OCI-LY1 (cell line): Measurements from ENCODE around the gene ARL6IP4.

Experiments used
- H2AFZ ChIP-seq: fragments of 200-600 bp; sonication (generic), shearing (Covaris generic); 2 replicates; pipeline ENCODE4 v1.6.0; 2014; ENCODE audit warnings: antibody characterized with exemption, mild to moderate bottlenecking, low read length
- H3F3A ChIP-seq: fragments of 200-600 bp; sonication (generic), shearing (Covaris generic); 2 replicates; pipeline ENCODE4 v1.6.0; 2014; ENCODE audit warnings: mild to moderate bottlenecking, antibody characterized with exemption, low read length, moderate library complexity; ENCODE audit not compliant: insufficient read depth
- H3K27ac ChIP-seq: fragments of 200-600 bp; sonication (generic); 2 replicates; pipeline ENCODE4 v1.5.1; 2014; ENCODE audit warnings: low read length, mixed run types, mild to moderate bottlenecking, low read depth; ENCODE audit not compliant: poor library complexity, severe bottlenecking
- H3K27me3 ChIP-seq: fragments of 200-600 bp; sonication (generic); 2 replicates; pipeline ENCODE4 v1.6.0; 2014; ENCODE audit warnings: antibody characterized with exemption, mild to moderate bottlenecking, low read length, moderate library complexity; ENCODE audit not compliant: insufficient read depth
- H3K36me3 ChIP-seq: fragments of 200-600 bp; sonication (generic); 2 replicates; pipeline ENCODE4 v1.6.1; 2014; ENCODE audit warnings: mild to moderate bottlenecking, antibody characterized with exemption, low read length, moderate library complexity, mixed read lengths; ENCODE audit not compliant: insufficient read depth
- H3K4me1 ChIP-seq: fragments of 200-600 bp; sonication (generic); 2 replicates; pipeline ENCODE4 v1.5.1; 2014; ENCODE audit warnings: mild to moderate bottlenecking, low read length, moderate library complexity; ENCODE audit not compliant: insufficient read depth, severe bottlenecking
- H3K4me2 ChIP-seq: fragments of 200-600 bp; sonication (generic), shearing (Covaris generic); 2 replicates; pipeline ENCODE4 v1.6.1; 2014; ENCODE audit warnings: low read length
- H3K4me3 ChIP-seq: fragments of 200-600 bp; sonication (generic); 2 replicates; pipeline ENCODE4 v1.5.1; 2014; ENCODE audit warnings: low read length, low read depth, mild to moderate bottlenecking, mixed read lengths; ENCODE audit not compliant: poor library complexity, severe bottlenecking
- H3K79me2 ChIP-seq: fragments of 200-600 bp; shearing (Covaris generic); 2 replicates; pipeline ENCODE4 v1.6.1; 2016; ENCODE audit warnings: mixed run types, low read length, mixed read lengths; ENCODE audit not compliant: insufficient read depth
- H3K9ac ChIP-seq: fragments of 200-600 bp; sonication (generic), shearing (Covaris generic); 2 replicates; pipeline ENCODE4 v1.6.1; 2014; ENCODE audit warnings: mild to moderate bottlenecking, low read length, mixed read lengths
- H3K9me2 ChIP-seq: fragments of 200-600 bp; sonication (generic), shearing (Covaris generic); 2 replicates; pipeline ENCODE4 v1.6.1; 2014; ENCODE audit warnings: low read depth, mild to moderate bottlenecking, low read length, mixed read lengths
- H3K9me3 ChIP-seq: fragments of 200-600 bp; shearing (Covaris generic); 2 replicates; pipeline ENCODE4 v1.6.1; 2014; ENCODE audit warnings: low read length, mixed read lengths
- H4K20me1 ChIP-seq: fragments of 200-600 bp; sonication (generic), shearing (Covaris generic); 2 replicates; pipeline ENCODE4 v1.6.0; 2016; ENCODE audit warnings: mild to moderate bottlenecking, low read length; ENCODE audit not compliant: insufficient read depth
- EZH2 ChIP-seq: fragments of 200-600 bp; sonication (generic), shearing (Covaris generic); IDR thresholded peaks from 2 replicates; pipeline ENCODE4 v1.8.0; 2017; ENCODE audit warnings: borderline replicate concordance, mixed run types, mild to moderate bottlenecking, antibody characterized with exemption, low read length, moderate library complexity, mixed read lengths
- TF ChIP-seq, protein P1 (sequence below): fragments of 200-600 bp; sonication (generic), shearing (Covaris generic); IDR thresholded peaks from 2 replicates; pipeline ENCODE4 v1.5.1; 2017; ENCODE audit warnings: mild to moderate bottlenecking, antibody characterized with exemption, low read length, moderate library complexity, mixed read lengths

The ARL6IP4 gene

DNA sequence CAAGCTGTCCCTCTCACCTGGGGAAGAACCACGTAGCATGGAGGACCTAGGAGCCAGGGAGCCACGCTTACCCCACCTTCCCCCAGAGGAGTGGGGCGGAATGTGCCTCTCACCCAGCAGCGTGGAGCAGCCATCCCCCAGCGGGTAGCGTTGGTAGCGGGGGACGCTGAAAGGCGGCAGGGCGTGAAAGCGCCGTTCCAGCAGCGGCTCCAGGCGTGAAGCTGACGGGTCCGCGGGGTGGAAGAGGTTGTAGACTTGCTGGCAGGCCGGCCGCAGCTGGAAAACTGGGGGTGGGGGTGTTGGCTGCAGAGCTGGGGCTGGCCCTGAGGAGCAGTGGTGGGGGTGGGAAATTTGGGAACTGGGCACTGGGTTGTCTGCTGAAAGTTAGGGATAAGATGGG lies 11.9 kb downstream of the ARL6IP4 start:
- peaks cover 89% of the 10 kb centered on the region for H3K36me3 ChIP-seq
- TF ChIP-seq, protein P1, sequence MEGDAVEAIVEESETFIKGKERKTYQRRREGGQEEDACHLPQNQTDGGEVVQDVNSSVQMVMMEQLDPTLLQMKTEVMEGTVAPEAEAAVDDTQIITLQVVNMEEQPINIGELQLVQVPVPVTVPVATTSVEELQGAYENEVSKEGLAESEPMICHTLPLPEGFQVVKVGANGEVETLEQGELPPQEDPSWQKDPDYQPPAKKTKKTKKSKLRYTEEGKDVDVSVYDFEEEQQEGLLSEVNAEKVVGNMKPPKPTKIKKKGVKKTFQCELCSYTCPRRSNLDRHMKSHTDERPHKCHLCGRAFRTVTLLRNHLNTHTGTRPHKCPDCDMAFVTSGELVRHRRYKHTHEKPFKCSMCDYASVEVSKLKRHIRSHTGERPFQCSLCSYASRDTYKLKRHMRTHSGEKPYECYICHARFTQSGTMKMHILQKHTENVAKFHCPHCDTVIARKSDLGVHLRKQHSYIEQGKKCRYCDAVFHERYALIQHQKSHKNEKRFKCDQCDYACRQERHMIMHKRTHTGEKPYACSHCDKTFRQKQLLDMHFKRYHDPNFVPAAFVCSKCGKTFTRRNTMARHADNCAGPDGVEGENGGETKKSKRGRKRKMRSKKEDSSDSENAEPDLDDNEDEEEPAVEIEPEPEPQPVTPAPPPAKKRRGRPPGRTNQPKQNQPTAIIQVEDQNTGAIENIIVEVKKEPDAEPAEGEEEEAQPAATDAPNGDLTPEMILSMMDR: no peak
- no peak for TF ChIP-seq EZH2

DNA sequence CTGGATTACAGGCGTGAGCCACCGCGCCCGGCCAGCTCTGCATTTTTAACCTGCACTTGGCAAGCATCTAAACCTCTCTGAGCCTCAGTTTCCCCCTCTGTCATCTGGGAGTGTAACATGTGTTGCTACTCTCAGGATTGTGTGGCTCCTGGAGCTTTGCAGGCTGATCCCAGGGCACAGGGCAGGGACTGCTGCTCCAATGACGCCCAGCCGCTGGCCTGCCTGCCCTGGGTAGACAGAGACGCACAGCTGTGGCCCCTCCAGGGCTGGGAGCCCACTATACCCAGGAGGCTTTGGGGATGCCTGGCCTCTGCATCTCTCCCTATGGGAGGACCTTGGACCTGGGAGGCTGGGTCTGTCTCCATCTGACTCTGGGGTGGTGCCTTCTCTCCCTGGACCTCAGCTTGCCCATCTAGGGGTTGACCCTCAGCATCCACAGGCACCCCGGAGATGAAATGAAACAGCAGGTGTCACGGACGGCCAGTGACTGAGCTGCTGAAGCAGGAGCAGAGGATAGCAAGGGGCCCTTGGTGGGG lies 13.7 kb downstream of the ARL6IP4 start:
- Histone ChIP-seq H3K79me2 (no peaks in the 10 kb centered on the region), H3K4me1 (no peaks in the 10 kb centered on the region), H3K27ac (no peak overlapping the region), H2AFZ (no peak overlapping the region), H3K27me3 (no peaks in the 10 kb centered on the region), H3K36me3 (peaks cover 83% of the 10 kb centered on the region), H3K4me2 (no peak overlapping the region), H3K9me2 (no peaks in the 10 kb centered on the region), H3F3A (no peaks in the 10 kb centered on the region), H3K9ac (no peak overlapping the region), H3K9me3 (no peaks in the 10 kb centered on the region), H4K20me1 (no peaks in the 10 kb centered on the region), H3K4me3 (no peak overlapping the region)
- TF ChIP-seq, protein P1: no peak
- TF ChIP-seq EZH2: no peak

More for the DNA sequence above, 11.9 kb downstream of the ARL6IP4 start:
- no peaks in the 10 kb centered on the region for H4K20me1 ChIP-seq
- no peak overlapping the region for H2AFZ ChIP-seq
- no peak overlapping the region for H3K9ac ChIP-seq
- no peaks in the 10 kb centered on the region for H3F3A ChIP-seq
- H3K4me3 ChIP-seq: no peak overlapping the region
- H3K4me1 ChIP-seq: no peaks in the 10 kb centered on the region
- H3K4me2 ChIP-seq: no peak overlapping the region
- H3K9me2 ChIP-seq: no peaks in the 10 kb centered on the region
- H3K27me3 ChIP-seq: no peaks in the 10 kb centered on the region
- no peaks in the 10 kb centered on the region for H3K9me3 ChIP-seq
- no peak overlapping the region for H3K27ac ChIP-seq
- H3K79me2 ChIP-seq: no peaks in the 10 kb centered on the region

DNA sequence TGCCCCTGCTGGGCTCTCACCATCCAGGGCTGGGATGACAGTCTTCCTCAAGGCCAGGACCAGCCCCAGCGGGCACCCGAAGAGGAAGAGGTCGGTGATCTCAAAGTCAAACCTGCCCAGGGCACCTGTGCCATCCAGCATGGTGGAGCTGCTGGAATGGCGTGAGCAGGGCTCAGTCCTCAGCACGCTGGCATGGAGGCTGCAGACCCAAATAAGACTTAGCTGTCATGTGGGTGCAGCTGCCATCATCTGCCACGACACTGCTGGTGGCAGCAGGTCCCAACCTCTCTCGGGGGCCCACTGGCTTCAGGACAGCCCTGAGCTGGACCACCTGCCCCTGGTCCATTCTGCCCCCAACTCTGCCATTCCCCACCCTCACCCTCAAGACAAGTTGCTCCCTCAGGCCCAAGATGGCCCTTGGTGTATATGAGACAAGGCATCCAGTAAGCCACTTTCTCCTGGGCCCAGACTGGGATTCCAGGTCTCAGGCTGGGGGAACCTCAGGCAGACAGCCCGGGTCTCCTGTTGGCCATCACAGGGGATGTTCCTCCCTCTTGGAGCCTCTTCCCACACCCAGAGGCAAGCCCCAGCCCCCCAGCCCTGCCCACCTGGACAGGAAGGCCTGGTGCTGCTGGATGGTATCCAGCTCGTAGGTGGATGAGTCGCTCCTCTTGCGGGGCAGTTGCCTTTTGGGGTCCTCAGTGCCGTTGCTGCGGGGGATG lies 14.5 kb downstream of the ARL6IP4 start:
- Histone ChIP-seq H4K20me1 (no peaks in the 10 kb centered on the region), H2AFZ (no peak overlapping the region), H3K27me3 (no peaks in the 10 kb centered on the region), H3K4me1 (no peaks in the 10 kb centered on the region), H3K4me3 (no peak overlapping the region), H3K36me3 (peaks cover 87% of the 10 kb centered on the region), H3F3A (no peaks in the 10 kb centered on the region), H3K27ac (no peak overlapping the region), H3K9me2 (no peaks in the 10 kb centered on the region), H3K9ac (no peak overlapping the region), H3K9me3 (no peaks in the 10 kb centered on the region), H3K79me2 (no peaks in the 10 kb centered on the region), H3K4me2 (no peak overlapping the region)
- no peak for TF ChIP-seq EZH2
- TF ChIP-seq, protein P1: no peak
